Measurements from ENCODE around the gene AIG1.

Gene AIG1

DNA sequence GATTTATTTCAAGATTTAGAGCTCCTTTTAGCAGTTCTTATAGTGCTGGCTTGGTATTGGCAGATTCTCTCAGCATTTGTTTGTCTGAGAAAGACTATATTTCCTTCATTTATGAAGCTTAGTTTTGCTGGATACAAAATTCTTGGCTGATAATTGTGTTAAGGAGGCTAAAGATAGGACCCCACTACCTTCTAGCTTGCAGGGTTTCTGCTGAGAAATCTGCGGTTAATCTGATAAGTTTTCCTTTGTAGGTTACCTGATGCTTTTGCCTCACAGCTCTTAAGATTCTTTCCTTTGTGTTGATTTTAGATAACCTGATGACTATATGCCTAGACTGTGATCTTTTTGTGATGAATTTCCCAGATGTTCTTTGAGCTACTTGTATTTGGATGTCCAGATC, 114.3 kb downstream of the AIG1 start:
- no peak for DNase-seq (ENCODE audit: insufficient read length)
- FAIRE-seq = no peak
- TF ChIP-seq TAF1 (IDR thresholded peaks at IDR 0.05; ENCODE audit: borderline replicate concordance, low read depth, low read length) (no peak), POLR2A (IDR thresholded peaks at IDR 0.05; ENCODE audit: low read depth, low read length) (no peak), POLR2AphosphoS5 (IDR thresholded peaks at IDR 0.05; ENCODE audit: low read depth, low read length) (no peak)

GRCh38 chr6:143176090-143177021, 115.7 kb downstream of the AIG1 start:
- no peak for TF ChIP-seq TAF1 (IDR thresholded peaks at IDR 0.05; ENCODE audit: borderline replicate concordance, low read depth, low read length)
- TF ChIP-seq POLR2AphosphoS5 (IDR thresholded peaks at IDR 0.05; ENCODE audit: low read depth, low read length) = no peak
- no peak for TF ChIP-seq POLR2A (IDR thresholded peaks at IDR 0.05; ENCODE audit: low read depth, low read length)
- FAIRE-seq (no peak), DNase-seq (ENCODE audit: insufficient read length) (no peak)

GRCh38 chr6:143177706-143178105, 117.0 kb downstream of the AIG1 start:
- no peak for FAIRE-seq
- no peak for DNase-seq (ENCODE audit: insufficient read length)
- TF ChIP-seq POLR2AphosphoS5 (IDR thresholded peaks at IDR 0.05; ENCODE audit: low read depth, low read length) (no peak), TAF1 (IDR thresholded peaks at IDR 0.05; ENCODE audit: borderline replicate concordance, low read depth, low read length) (no peak)

DNA sequence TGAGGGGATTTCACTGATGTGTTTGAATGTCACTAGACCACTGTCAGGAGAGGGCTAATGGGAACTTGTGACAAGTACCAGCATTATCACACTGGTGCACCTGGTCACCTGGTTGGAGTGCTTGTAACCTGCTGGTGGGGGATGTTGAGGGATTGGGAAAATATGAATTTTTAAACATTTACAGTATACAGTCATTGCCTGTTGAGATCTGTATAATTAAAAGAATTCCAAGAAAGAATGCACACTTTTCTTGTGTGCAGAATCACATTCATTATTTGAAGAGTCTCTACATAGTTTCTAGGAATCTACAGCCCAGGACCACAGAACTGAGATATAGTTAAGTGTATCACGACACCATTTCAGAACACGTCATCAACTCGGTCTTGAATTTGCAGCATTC, 118.4 kb downstream of the AIG1 start:
- TF ChIP-seq TAF1 (IDR thresholded peaks at IDR 0.05; ENCODE audit: borderline replicate concordance, low read depth, low read length) (no peak), POLR2A (IDR thresholded peaks at IDR 0.05; ENCODE audit: low read depth, low read length) (no peak), POLR2AphosphoS5 (IDR thresholded peaks at IDR 0.05; ENCODE audit: low read depth, low read length) (no peak)
- DNase-seq (ENCODE audit: insufficient read length) (no peak), FAIRE-seq (no peak)

DNA sequence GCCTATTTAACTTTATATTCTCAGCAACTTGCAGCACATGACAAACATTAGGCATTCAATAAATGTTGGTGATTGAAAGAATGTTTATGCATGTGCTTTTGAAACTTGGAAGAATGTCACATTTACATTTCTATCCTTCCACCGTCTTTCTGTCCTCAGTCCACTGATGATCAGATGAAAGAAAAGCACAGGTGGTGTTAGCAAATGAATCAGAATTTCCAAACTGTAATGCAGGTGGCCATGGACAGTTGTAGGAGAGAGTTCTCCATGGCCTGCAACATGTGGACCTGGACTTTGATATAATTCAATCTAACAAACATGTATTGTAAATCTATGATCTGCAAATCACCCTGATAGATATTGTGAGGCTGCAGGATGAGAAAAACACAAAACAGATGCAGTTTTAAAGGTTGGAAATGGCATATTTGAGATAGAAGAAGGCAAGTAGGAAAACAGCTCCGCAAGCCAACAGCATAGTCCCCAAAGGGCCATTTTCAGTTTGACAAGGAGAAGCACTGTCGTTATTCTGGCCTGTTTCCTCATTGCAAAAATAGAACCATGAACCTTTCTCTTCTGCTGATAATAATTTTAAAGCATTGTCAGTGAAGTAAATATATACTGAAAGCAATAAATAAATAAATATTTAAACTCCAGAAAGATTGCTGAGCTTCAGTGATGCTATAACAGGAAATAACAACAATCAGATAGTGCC, 119.4 kb downstream of the AIG1 start:
- TF ChIP-seq TAF1 (IDR thresholded peaks at IDR 0.05; ENCODE audit: borderline replicate concordance, low read depth, low read length) = no peak
- TF ChIP-seq POLR2AphosphoS5 (IDR thresholded peaks at IDR 0.05; ENCODE audit: low read depth, low read length) = no peak
- TF ChIP-seq POLR2A (IDR thresholded peaks at IDR 0.05; ENCODE audit: low read depth, low read length) = no peak
- no peak for DNase-seq (ENCODE audit: insufficient read length)
- FAIRE-seq = no peak

DNA sequence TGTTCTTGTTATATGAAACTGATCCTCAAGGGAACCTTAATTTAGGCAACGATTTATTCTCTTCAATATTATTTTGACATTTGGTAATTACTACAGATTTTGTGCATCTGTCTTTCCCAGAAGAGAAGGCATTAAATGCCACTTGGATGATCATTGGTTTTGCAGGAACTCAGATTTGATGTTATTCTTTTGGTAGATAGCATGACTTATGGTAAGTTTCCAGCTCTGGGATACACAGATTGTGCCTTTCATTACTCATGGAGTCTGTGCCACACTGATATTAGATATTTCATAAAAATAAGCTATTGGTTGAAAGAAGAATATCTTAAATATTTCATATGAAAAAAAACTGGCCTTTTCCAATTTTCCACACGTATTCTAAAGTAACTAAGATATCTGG, 120.1 kb downstream of the AIG1 start:
- no peak for FAIRE-seq
- TF ChIP-seq POLR2AphosphoS5 (IDR thresholded peaks at IDR 0.05; ENCODE audit: low read depth, low read length) (no peak), TAF1 (IDR thresholded peaks at IDR 0.05; ENCODE audit: borderline replicate concordance, low read depth, low read length) (no peak), POLR2A (IDR thresholded peaks at IDR 0.05; ENCODE audit: low read depth, low read length) (no peak)
- DNase-seq (ENCODE audit: insufficient read length) = no peak

- FAIRE-seq (no peak), DNase-seq (ENCODE audit: insufficient read length) (no peak)
- TF ChIP-seq POLR2AphosphoS5 (IDR thresholded peaks at IDR 0.05; ENCODE audit: low read depth, low read length) = no peak
- no peak for TF ChIP-seq TAF1 (IDR thresholded peaks at IDR 0.05; ENCODE audit: borderline replicate concordance, low read depth, low read length)
- no peak for TF ChIP-seq POLR2A (IDR thresholded peaks at IDR 0.05; ENCODE audit: low read depth, low read length)
Observed at GRCh38 chr6:143183666-143184065, 123.0 kb downstream of the AIG1 start.

DNA sequence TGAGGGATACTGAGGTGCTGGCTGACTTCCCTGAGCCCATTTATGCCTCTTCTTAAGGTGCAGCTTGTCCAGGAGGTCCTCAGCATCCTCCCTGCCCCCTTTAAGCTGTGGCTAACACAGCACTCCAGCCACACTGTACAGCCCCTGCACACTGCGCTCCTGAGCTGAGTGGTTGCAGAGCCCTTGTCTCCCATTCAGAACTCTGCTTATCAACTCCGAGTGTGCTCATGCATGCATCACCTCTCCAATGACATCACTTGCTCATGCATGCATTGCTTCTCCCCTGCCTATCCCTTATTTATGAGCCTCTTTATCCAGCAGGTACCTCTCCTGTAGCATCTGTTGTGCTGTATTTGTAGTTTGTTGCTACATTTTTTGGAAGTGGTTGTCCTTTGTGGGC, 124.6 kb downstream of the AIG1 start:
- FAIRE-seq (no peak), DNase-seq (ENCODE audit: insufficient read length) (no peak)
- no peak for TF ChIP-seq TAF1 (IDR thresholded peaks at IDR 0.05; ENCODE audit: borderline replicate concordance, low read depth, low read length)
- TF ChIP-seq POLR2AphosphoS5 (IDR thresholded peaks at IDR 0.05; ENCODE audit: low read depth, low read length) = no peak
- TF ChIP-seq POLR2A (IDR thresholded peaks at IDR 0.05; ENCODE audit: low read depth, low read length) = no peak

DNA sequence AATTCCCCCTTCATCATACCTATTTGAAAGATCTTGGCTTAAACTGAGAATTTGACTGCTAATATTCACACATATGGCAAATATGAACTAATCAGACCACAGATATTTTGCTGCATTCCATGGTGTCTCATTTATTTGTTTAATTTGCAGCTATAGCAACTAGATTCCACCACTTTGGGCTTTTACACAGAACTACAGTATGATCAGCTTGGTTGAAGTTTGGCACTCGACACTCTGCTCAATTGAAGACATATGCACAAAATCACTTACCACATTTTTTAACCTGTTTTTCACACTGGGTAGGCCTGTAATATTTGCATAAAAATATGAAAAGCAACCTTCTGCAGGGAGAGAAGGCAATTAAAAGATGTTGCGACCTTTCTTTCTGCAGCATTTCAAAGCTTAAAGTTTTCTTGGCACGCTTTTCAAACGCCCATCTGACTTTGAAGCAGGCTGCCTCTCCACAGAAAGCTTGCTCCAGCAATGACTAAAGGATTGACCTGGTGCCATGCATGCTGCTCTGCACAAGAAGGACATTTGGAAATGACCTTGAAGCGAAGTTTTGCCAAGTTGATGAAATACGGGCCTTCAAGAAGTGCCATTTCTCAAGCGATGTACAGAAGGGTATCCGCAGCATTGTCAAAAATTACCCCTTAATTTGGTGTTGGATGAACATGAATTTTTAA, 126.7 kb downstream of the AIG1 start:
- no peak for DNase-seq (ENCODE audit: insufficient read length)

DNA sequence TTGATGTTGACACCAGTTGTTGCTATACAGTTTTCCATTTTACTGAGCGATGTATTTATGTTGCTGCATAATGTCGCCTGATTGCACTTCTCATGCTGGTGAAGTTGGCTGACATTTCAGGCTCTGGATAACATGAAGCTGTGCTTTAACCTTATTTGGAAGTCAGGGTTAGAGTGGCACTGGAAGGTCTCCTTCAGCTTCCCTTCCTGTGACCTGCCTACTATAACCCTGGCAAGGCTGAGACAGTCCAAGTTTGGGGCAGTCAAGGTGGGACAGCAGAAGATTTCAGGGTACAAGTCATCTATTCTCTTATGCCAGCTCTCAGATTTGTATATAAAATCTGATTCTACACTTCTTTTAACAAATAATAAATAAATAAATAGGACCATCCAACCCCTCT, 127.6 kb downstream of the AIG1 start:
- DNase-seq (ENCODE audit: insufficient read length) (no peak), FAIRE-seq (no peak)
- TF ChIP-seq POLR2A (IDR thresholded peaks at IDR 0.05; ENCODE audit: low read depth, low read length) (no peak), POLR2AphosphoS5 (IDR thresholded peaks at IDR 0.05; ENCODE audit: low read depth, low read length) (no peak), TAF1 (IDR thresholded peaks at IDR 0.05; ENCODE audit: borderline replicate concordance, low read depth, low read length) (no peak)

More for the DNA sequence above, 126.7 kb downstream of the AIG1 start:
- FAIRE-seq = no peak
- TF ChIP-seq TAF1 (IDR thresholded peaks at IDR 0.05; ENCODE audit: borderline replicate concordance, low read depth, low read length) = no peak
- TF ChIP-seq POLR2AphosphoS5 (IDR thresholded peaks at IDR 0.05; ENCODE audit: low read depth, low read length) = no peak
- TF ChIP-seq POLR2A (IDR thresholded peaks at IDR 0.05; ENCODE audit: low read depth, low read length) = no peak

GRCh38 chr6:143191361-143191760, 130.7 kb downstream of the AIG1 start:
- DNase-seq (ENCODE audit: insufficient read length) = no peak
- TF ChIP-seq POLR2A (IDR thresholded peaks at IDR 0.05; ENCODE audit: low read depth, low read length) = no peak
- no peak for TF ChIP-seq POLR2AphosphoS5 (IDR thresholded peaks at IDR 0.05; ENCODE audit: low read depth, low read length)
- TF ChIP-seq TAF1 (IDR thresholded peaks at IDR 0.05; ENCODE audit: borderline replicate concordance, low read depth, low read length) = no peak
- no peak for FAIRE-seq

Data from GM12892 (cell line).